Breast epithelium (tissue), 4 donors: ENCODE data around the gene ZBTB3. TPM values are rescaled to one million over a fixed set of nuclear protein-coding genes. Genes with fewer than 3 reads are reported as not detected.

Experiments
- DNase-seq, 2 donors: peaks; one replicate each; pipeline ENCODE4 v3.0.0-alpha.2; 2019; ENCODE audit warnings: low spot score in 2 of 2
- H3K27ac ChIP-seq, 2 donors: fragments of 200-600 bp; sonication (generic) in 1 of 2; one replicate each; pipeline ENCODE4 v1.5.1; 2016 to 2019; ENCODE audit warnings: mild to moderate bottlenecking in 1 of 2
- H3K27me3 ChIP-seq, 2 donors: fragments of 200-600 bp; sonication (generic) in 1 of 2; one replicate each; pipeline versions ENCODE4 v1.5.1 to v1.6.0; 2017 to 2019; ENCODE audit warnings: control low read depth in 1 of 2, mild to moderate bottlenecking in 1 of 2
- H3K36me3 ChIP-seq: fragments of 200-600 bp; one replicate; pipeline ENCODE4 v1.5.1; 2019
- H3K4me1 ChIP-seq, 2 donors: fragments of 200-600 bp; sonication (generic); one replicate each; pipeline ENCODE4 v1.5.1; 2016 to 2019; ENCODE audit warnings: control low read depth in 1 of 2
- H3K4me3 ChIP-seq, 3 donors: fragments of 200-600 bp; sonication (generic); 1 replicate in 2 of 3; 2 replicates in 1 of 3; pipeline ENCODE4 v1.5.1; 2016 to 2019; ENCODE audit warnings: mild to moderate bottlenecking in 3 of 3, moderate library complexity in 2 of 3
- H3K9me3 ChIP-seq, 2 donors: fragments of 200-600 bp; sonication (generic) in 1 of 2; one replicate each; pipeline ENCODE4 v1.5.1; 2016 to 2019; ENCODE audit warnings: control low read depth in 1 of 2
- POLR2A ChIP-seq: fragments of 450-650 bp; IDR thresholded peaks from one replicate; pipeline ENCODE4 v1.6.1; 2016; ENCODE audit warnings: antibody characterized with exemption, mild to moderate bottlenecking, moderate library complexity
- POLR2AphosphoS5 ChIP-seq, 3 donors: sonication (generic); formaldehyde crosslinking; IDR thresholded peaks; one replicate each; pipeline ENCODE4 v1.6.1; 2017; ENCODE audit warnings: antibody characterized with exemption in 3 of 3
- intact Hi-C: fragments of 100-400 bp; cut with DNase I; formaldehyde crosslinking; loops from one replicate; pipeline ENCODE4 v1.15.1; 2023; ENCODE audit warnings: low total_unique reads
- total RNA-seq, 3 donors: library from RNA; depleted of rRNA; stranded (reverse); fragments of >200 nt; gene quantifications; one replicate each; pipeline ENCODE4 v1.1.0, GENCODE V29; 2016
- TF ChIP-seq, protein P1 (sequence below), 3 donors: fragments of 450-650 bp; IDR thresholded peaks; one replicate each; pipeline ENCODE4 v1.5.1; 2016 to 2017; ENCODE audit warnings: antibody characterized with exemption in 3 of 3, mild to moderate bottlenecking in 3 of 3, moderate library complexity in 3 of 3

The ZBTB3 gene
- total RNA-seq, 3 donors from 2014 or later = 5.9 to 9.7 (median 9.0) TPM

DNA sequence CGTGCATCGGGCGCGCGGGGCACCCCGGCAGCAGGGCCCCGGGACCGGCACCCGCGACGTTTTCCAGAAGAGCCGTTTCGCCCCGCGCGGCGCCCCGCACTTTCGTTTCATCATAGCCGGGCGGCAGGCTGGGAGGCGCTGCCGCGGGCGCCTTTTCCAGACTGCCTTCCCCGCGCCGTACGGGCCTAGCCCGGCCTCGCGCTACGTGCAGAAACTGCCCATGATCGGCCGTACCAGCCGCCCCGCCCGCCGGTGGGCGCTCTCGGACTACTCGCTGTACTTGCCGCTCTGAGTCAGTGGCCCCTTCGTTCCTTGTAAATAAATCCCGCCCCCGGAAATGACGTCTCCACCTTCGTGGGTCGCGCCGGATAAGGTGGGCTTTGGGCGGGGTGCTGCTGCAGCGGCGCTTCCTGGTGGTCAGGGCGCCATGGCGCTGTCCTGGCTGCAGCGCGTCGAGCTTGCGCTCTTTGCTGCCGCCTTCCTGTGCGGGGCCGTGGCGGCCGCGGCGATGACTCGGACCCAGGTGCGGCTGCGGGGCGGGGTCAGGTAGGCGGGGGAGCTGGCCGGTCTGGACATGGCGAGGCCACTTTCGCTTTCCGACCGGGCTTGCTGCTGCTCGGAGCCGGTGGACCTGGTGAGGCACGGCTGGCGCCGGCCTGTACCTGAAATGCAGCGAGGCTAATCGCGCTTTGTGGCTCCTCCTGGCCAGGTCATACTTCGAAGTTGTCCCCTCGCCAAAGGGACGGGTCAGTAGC lies 33.2 kb upstream of the ZBTB3 start, which contains the start of gene TMEM179B:
Gene TMEM179B (plus strand): TSS at position 398 of the 755 bp plus-strand sequence. CDS start 30 bp downstream, at position 428.
- Histone ChIP-seq H3K4me3 (peak within 1 kb of the TSS; percentile 97 to 100 (median 99)), H3K27me3 (no peaks in the 10 kb centered on the region), H3K27ac (peak within 1 kb of the TSS; percentile 94 to 96), H3K9me3 (no peaks in the 10 kb centered on the region), H3K36me3 (no peaks in the 10 kb centered on the region), H3K4me1 (peaks cover 6 to 7% of the 10 kb centered on the region in 2 donors)
- TF ChIP-seq POLR2A = peak; percentile 96
- peak; percentile 97 to 98 (median 97) for TF ChIP-seq POLR2AphosphoS5 (IDR thresholded peaks at IDR 0.05)
- TF ChIP-seq, protein P1, sequence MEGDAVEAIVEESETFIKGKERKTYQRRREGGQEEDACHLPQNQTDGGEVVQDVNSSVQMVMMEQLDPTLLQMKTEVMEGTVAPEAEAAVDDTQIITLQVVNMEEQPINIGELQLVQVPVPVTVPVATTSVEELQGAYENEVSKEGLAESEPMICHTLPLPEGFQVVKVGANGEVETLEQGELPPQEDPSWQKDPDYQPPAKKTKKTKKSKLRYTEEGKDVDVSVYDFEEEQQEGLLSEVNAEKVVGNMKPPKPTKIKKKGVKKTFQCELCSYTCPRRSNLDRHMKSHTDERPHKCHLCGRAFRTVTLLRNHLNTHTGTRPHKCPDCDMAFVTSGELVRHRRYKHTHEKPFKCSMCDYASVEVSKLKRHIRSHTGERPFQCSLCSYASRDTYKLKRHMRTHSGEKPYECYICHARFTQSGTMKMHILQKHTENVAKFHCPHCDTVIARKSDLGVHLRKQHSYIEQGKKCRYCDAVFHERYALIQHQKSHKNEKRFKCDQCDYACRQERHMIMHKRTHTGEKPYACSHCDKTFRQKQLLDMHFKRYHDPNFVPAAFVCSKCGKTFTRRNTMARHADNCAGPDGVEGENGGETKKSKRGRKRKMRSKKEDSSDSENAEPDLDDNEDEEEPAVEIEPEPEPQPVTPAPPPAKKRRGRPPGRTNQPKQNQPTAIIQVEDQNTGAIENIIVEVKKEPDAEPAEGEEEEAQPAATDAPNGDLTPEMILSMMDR (IDR thresholded peaks at IDR 0.05) = peak in 1 of 3 donors; percentile 58
- intact Hi-C loops = loop anchor here (5.0 to 10.0 kb wide), 3 partner anchors 48 to 1595 kb away; partner anchors contain the start of genes STX5, TEX54 and WDR74
- DNase-seq = peak; percentile 98

DNA sequence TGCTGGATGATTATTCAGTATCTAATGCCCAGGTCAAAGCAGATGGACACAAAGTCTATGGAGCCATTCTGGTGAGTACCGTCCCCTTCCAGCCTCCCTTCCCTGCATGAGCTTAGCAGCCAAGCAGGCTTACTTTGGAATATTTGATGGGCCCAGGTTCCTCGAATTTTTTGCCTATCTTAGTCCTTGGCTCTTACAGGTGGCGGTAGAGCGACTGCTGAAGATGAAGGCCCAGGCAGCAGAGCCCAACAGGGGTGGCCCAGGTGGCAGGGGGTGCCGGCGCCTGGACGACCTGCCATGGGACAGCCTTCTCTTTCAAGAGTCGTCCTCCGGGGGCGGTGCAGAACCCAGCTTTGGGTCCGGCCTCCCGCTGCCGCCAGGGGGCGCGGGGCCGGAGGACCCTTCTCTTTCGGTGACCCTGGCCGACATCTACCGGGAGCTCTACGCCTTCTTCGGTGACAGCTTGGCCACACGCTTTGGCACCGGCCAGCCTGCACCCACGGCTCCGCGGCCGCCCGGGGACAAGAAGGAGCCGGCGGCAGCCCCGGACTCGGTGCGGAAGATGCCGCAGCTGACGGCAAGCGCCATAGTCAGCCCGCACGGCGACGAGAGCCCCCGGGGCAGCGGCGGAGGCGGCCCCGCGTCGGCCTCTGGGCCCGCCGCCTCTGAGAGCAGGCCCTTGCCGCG lies 32.5 kb upstream of the ZBTB3 start:
- no peaks in the 10 kb centered on the region for H3K9me3 ChIP-seq
- H3K27ac ChIP-seq = peak overlapping the region; percentile 94 to 96
- peak overlapping the region; percentile 97 to 100 (median 99) for H3K4me3 ChIP-seq
- intact Hi-C loops = loop anchor here (5.0 to 10.0 kb wide), 3 partner anchors 48 to 1596 kb away; partner anchors contain the start of genes STX5, TEX54 and WDR74
- peaks cover 6 to 7% of the 10 kb centered on the region in 2 donors for H3K4me1 ChIP-seq
- DNase-seq = peak; percentile 86 to 91
- H3K27me3 ChIP-seq = no peaks in the 10 kb centered on the region
- no peaks in the 10 kb centered on the region for H3K36me3 ChIP-seq
- TF ChIP-seq POLR2AphosphoS5 (IDR thresholded peaks at IDR 0.05) = peak in 2 of 3 donors; percentile 21 to 59
- TF ChIP-seq POLR2A = no peak
- TF ChIP-seq, protein P1 (IDR thresholded peaks at IDR 0.05) = peak; percentile 93 to 97 (median 95)

DNA sequence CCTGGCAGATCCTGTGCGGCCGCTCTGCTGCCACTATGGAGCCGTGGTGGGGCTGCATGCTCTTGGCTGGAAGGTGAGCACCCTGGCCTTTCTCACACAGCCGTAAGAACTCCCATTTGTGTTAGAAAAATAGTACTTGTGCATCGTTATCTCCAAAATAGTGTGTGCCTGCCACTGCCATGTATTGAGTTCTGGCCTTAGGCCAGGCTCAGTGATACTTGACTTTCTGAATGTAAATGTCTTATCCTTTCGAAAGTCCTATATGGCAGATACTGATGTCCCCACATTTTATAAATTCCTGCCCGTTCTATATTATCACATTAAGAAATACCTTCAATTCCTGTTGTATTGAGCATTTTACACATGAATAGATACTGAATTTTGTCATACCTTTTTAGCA lies 28.8 kb upstream of the ZBTB3 start:
- intact Hi-C loops = loop anchor here (10.0 kb wide), 2 partner anchors 52 to 82 kb away; partner anchors contain the start of genes STX5, TEX54 and WDR74
- Histone ChIP-seq H3K36me3 (no peaks in the 10 kb centered on the region), H3K4me3 (no peak overlapping the region), H3K27ac (no peak overlapping the region), H3K4me1 (peaks cover 0 to 7% of the 10 kb centered on the region in 2 donors), H3K27me3 (no peaks in the 10 kb centered on the region), H3K9me3 (no peaks in the 10 kb centered on the region)
- TF ChIP-seq, protein P1 (IDR thresholded peaks at IDR 0.05) = no peak
- no peak for TF ChIP-seq POLR2AphosphoS5 (IDR thresholded peaks at IDR 0.05)
- TF ChIP-seq POLR2A = no peak
- DNase-seq = no peak

DNA sequence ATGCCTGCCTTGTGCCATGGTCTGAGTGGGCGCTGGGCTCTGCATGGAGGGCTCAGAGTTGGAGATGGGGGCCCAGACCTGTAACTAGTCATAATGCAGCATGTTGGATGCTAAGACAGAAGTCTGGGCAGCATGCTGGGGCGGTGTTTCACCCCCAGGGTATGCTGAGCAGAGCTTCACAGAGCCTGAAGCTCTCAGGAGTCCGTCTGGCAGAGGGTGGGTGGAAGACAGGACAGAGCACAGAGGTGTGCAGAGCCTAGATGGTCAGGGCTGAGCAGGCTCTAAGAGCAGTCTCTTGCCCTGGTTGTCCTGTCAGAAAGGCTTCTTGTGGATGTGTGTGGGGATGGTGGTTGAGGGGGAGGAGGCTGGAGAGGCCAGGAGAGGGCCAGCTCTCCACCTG lies 24.5 kb upstream of the ZBTB3 start:
- Histone ChIP-seq H3K4me3 (no peak overlapping the region), H3K9me3 (no peaks in the 10 kb centered on the region), H3K36me3 (no peaks in the 10 kb centered on the region), H3K27me3 (no peaks in the 10 kb centered on the region), H3K4me1 (no peaks in the 10 kb centered on the region), H3K27ac (no peak overlapping the region)
- DNase-seq = no peak
- intact Hi-C loops = no loop called here
- TF ChIP-seq POLR2A = no peak
- TF ChIP-seq, protein P1 (IDR thresholded peaks at IDR 0.05) = no peak
- no peak for TF ChIP-seq POLR2AphosphoS5 (IDR thresholded peaks at IDR 0.05)
